Measurements from ENCODE around the gene DDX41.
A peak's percentile ranks its signal among the peaks of the same experiment; 100 is the strongest.

Gene DDX41

GRCh38 chr5:177495243-177496060 lies 21.3 kb downstream of the DDX41 start:
- Histone ChIP-seq H3K4me2 (ENCODE audit: low read length) (peak overlapping the region; percentile 79), H4K5ac (ENCODE audit: low read length) (no peak overlapping the region), H4K8ac (ENCODE audit: low read depth, low read length) (no peak overlapping the region), H3K4ac (ENCODE audit: low read depth, low read length) (peak overlapping the region; percentile 56), H3K56ac (ENCODE audit: low read length) (peak overlapping the region; percentile 99), H2BK5ac (ENCODE audit: low read length) (peak overlapping the region; percentile 79), H3K4me1 (ENCODE audit: control insufficient read depth, low read depth, low read length) (peaks cover 11% of the 10 kb centered on the region), H3K4me3 (ENCODE audit: low read length) (no peak overlapping the region), H3K27ac (ENCODE audit: low read depth, low read length) (peak overlapping the region; percentile 95), H3K36me3 (ENCODE audit: control insufficient read depth, insufficient read depth, low read length) (no peaks in the 10 kb centered on the region), H3K18ac (ENCODE audit: low read length) (peak overlapping the region; percentile 41), H3K79me1 (ENCODE audit: low read length) (peaks cover 3% of the 10 kb centered on the region), H3K9ac (ENCODE audit: low read length) (peak overlapping the region; percentile 97), H2BK120ac (ENCODE audit: low read depth, low read length) (no peak overlapping the region), H2AK5ac (ENCODE audit: low read length) (no peak overlapping the region), H2BK15ac (replicated peaks; ENCODE audit: low read depth) (no peak overlapping the region), H3K79me2 (ENCODE audit: control insufficient read depth, insufficient read depth, low read length) (peaks cover 2% of the 10 kb centered on the region), H3K27me3 (ENCODE audit: insufficient read depth, low read length, poor library complexity) (no peaks in the 10 kb centered on the region), H3K23ac (ENCODE audit: low read length) (no peak overlapping the region)
- no CpG with 5 or more reads among the region's 14 CpGs for WGBS (ENCODE audit: extremely low coverage, insufficient coverage, low lambda C conversion rate)
- peak; percentile 96 for DNase-seq

GRCh38 chr5:177494346-177495195 lies 22.2 kb downstream of the DDX41 start:
- no CpG with 5 or more reads among the region's 11 CpGs for WGBS (ENCODE audit: extremely low coverage, insufficient coverage, low lambda C conversion rate)
- H2BK15ac ChIP-seq (replicated peaks; ENCODE audit: low read depth) = no peak overlapping the region
- H3K23ac ChIP-seq (ENCODE audit: low read length) = no peak overlapping the region
- no peak overlapping the region for H4K8ac ChIP-seq (ENCODE audit: low read depth, low read length)
- peaks cover 7% of the 10 kb centered on the region for H3K79me1 ChIP-seq (ENCODE audit: low read length)
- H3K4me1 ChIP-seq (ENCODE audit: control insufficient read depth, low read depth, low read length) = peaks cover 11% of the 10 kb centered on the region
- no peak overlapping the region for H3K4me2 ChIP-seq (ENCODE audit: low read length)
- no peaks in the 10 kb centered on the region for H3K27me3 ChIP-seq (ENCODE audit: insufficient read depth, low read length, poor library complexity)
- peak overlapping the region; percentile 59 for H3K56ac ChIP-seq (ENCODE audit: low read length)
- DNase-seq = peak; percentile 97
- peak overlapping the region; percentile 79 for H2BK5ac ChIP-seq (ENCODE audit: low read length)
- H3K4ac ChIP-seq (ENCODE audit: low read depth, low read length) = peak overlapping the region; percentile 64
- H3K9ac ChIP-seq (ENCODE audit: low read length) = peak overlapping the region; percentile 64
- H3K27ac ChIP-seq (ENCODE audit: low read depth, low read length) = peak overlapping the region; percentile 94
- peaks cover 2% of the 10 kb centered on the region for H3K79me2 ChIP-seq (ENCODE audit: control insufficient read depth, insufficient read depth, low read length)
- H4K5ac ChIP-seq (ENCODE audit: low read length) = no peak overlapping the region
- H3K36me3 ChIP-seq (ENCODE audit: control insufficient read depth, insufficient read depth, low read length) = peaks cover 5% of the 10 kb centered on the region
- H2BK120ac ChIP-seq (ENCODE audit: low read depth, low read length) = no peak overlapping the region
- H3K18ac ChIP-seq (ENCODE audit: low read length) = peak overlapping the region; percentile 41
- no peak overlapping the region for H3K4me3 ChIP-seq (ENCODE audit: low read length)
- no peak overlapping the region for H2AK5ac ChIP-seq (ENCODE audit: low read length)

- WGBS (ENCODE audit: extremely low coverage, insufficient coverage, low lambda C conversion rate) = no CpG with 5 or more reads among the region's 5 CpGs
- peaks cover 11% of the 10 kb centered on the region for H3K4me1 ChIP-seq (ENCODE audit: control insufficient read depth, low read depth, low read length)
Observed at GRCh38 chr5:177493795-177494345, 22.9 kb downstream of the DDX41 start.

GRCh38 chr5:177492841-177493240 lies 23.9 kb downstream of the DDX41 start:
- DNase-seq = no peak
- no peak overlapping the region for H2BK15ac ChIP-seq (replicated peaks; ENCODE audit: low read depth)
- H3K4me1 ChIP-seq (ENCODE audit: control insufficient read depth, low read depth, low read length) = peaks cover 11% of the 10 kb centered on the region
- no peak overlapping the region for H3K23ac ChIP-seq (ENCODE audit: low read length)
- H2AK5ac ChIP-seq (ENCODE audit: low read length) = no peak overlapping the region
- H4K8ac ChIP-seq (ENCODE audit: low read depth, low read length) = no peak overlapping the region
- H2BK120ac ChIP-seq (ENCODE audit: low read depth, low read length) = no peak overlapping the region
- peak overlapping the region; percentile 50 for H3K56ac ChIP-seq (ENCODE audit: low read length)
- H3K9ac ChIP-seq (ENCODE audit: low read length) = peak overlapping the region; percentile 10
- H3K4ac ChIP-seq (ENCODE audit: low read depth, low read length) = no peak overlapping the region
- no peak overlapping the region for H3K4me3 ChIP-seq (ENCODE audit: low read length)
- peaks cover 7% of the 10 kb centered on the region for H3K79me1 ChIP-seq (ENCODE audit: low read length)
- H3K18ac ChIP-seq (ENCODE audit: low read length) = no peak overlapping the region
- H2BK5ac ChIP-seq (ENCODE audit: low read length) = no peak overlapping the region
- H3K79me2 ChIP-seq (ENCODE audit: control insufficient read depth, insufficient read depth, low read length) = peaks cover 2% of the 10 kb centered on the region
- peaks cover 11% of the 10 kb centered on the region for H3K36me3 ChIP-seq (ENCODE audit: control insufficient read depth, insufficient read depth, low read length)
- H4K5ac ChIP-seq (ENCODE audit: low read length) = no peak overlapping the region
- no peaks in the 10 kb centered on the region for H3K27me3 ChIP-seq (ENCODE audit: insufficient read depth, low read length, poor library complexity)
- H3K4me2 ChIP-seq (ENCODE audit: low read length) = no peak overlapping the region
- WGBS (ENCODE audit: extremely low coverage, insufficient coverage, low lambda C conversion rate) = no CpG with 5 or more reads among the region's 7 CpGs
- no peak overlapping the region for H3K27ac ChIP-seq (ENCODE audit: low read depth, low read length)

More at GRCh38 chr5:177493795-177494345, 22.9 kb downstream of the DDX41 start:
- H2BK15ac ChIP-seq (replicated peaks; ENCODE audit: low read depth) = no peak overlapping the region
- no peak overlapping the region for H4K5ac ChIP-seq (ENCODE audit: low read length)
- H3K4ac ChIP-seq (ENCODE audit: low read depth, low read length) = peak overlapping the region; percentile 64
- H3K18ac ChIP-seq (ENCODE audit: low read length) = peak overlapping the region; percentile 34
- no peak overlapping the region for H3K4me3 ChIP-seq (ENCODE audit: low read length)
- H3K27me3 ChIP-seq (ENCODE audit: insufficient read depth, low read length, poor library complexity) = no peaks in the 10 kb centered on the region
- peaks cover 6% of the 10 kb centered on the region for H3K36me3 ChIP-seq (ENCODE audit: control insufficient read depth, insufficient read depth, low read length)
- no peak overlapping the region for H4K8ac ChIP-seq (ENCODE audit: low read depth, low read length)
- no peak overlapping the region for H2AK5ac ChIP-seq (ENCODE audit: low read length)
- H3K79me1 ChIP-seq (ENCODE audit: low read length) = peaks cover 7% of the 10 kb centered on the region
- peak overlapping the region; percentile 17 for H2BK5ac ChIP-seq (ENCODE audit: low read length)
- no peak overlapping the region for H3K4me2 ChIP-seq (ENCODE audit: low read length)
- H3K27ac ChIP-seq (ENCODE audit: low read depth, low read length) = peak overlapping the region; percentile 55
- no peak for DNase-seq
- H3K56ac ChIP-seq (ENCODE audit: low read length) = peak overlapping the region; percentile 59
- no peak overlapping the region for H2BK120ac ChIP-seq (ENCODE audit: low read depth, low read length)
- peak overlapping the region; percentile 39 for H3K9ac ChIP-seq (ENCODE audit: low read length)
- peaks cover 2% of the 10 kb centered on the region for H3K79me2 ChIP-seq (ENCODE audit: control insufficient read depth, insufficient read depth, low read length)
- H3K23ac ChIP-seq (ENCODE audit: low read length) = no peak overlapping the region

GRCh38 chr5:177491983-177492746 lies 24.6 kb downstream of the DDX41 start:
- Histone ChIP-seq H2BK5ac (ENCODE audit: low read length) (no peak overlapping the region), H3K4me2 (ENCODE audit: low read length) (no peak overlapping the region), H2AK5ac (ENCODE audit: low read length) (no peak overlapping the region), H4K8ac (ENCODE audit: low read depth, low read length) (no peak overlapping the region), H3K27me3 (ENCODE audit: insufficient read depth, low read length, poor library complexity) (no peaks in the 10 kb centered on the region), H2BK15ac (replicated peaks; ENCODE audit: low read depth) (no peak overlapping the region), H3K18ac (ENCODE audit: low read length) (no peak overlapping the region), H3K27ac (ENCODE audit: low read depth, low read length) (no peak overlapping the region), H3K9ac (ENCODE audit: low read length) (no peak overlapping the region), H3K4ac (ENCODE audit: low read depth, low read length) (no peak overlapping the region), H3K56ac (ENCODE audit: low read length) (peak overlapping the region; percentile 69), H3K79me2 (ENCODE audit: control insufficient read depth, insufficient read depth, low read length) (peaks cover 2% of the 10 kb centered on the region), H3K79me1 (ENCODE audit: low read length) (peaks cover 7% of the 10 kb centered on the region), H3K4me1 (ENCODE audit: control insufficient read depth, low read depth, low read length) (peaks cover 11% of the 10 kb centered on the region), H3K36me3 (ENCODE audit: control insufficient read depth, insufficient read depth, low read length) (peaks cover 17% of the 10 kb centered on the region), H4K5ac (ENCODE audit: low read length) (no peak overlapping the region), H3K4me3 (ENCODE audit: low read length) (no peak overlapping the region), H2BK120ac (ENCODE audit: low read depth, low read length) (no peak overlapping the region), H3K23ac (ENCODE audit: low read length) (no peak overlapping the region)
- no CpG with 5 or more reads among the region's 54 CpGs for WGBS (ENCODE audit: extremely low coverage, insufficient coverage, low lambda C conversion rate)
- DNase-seq = no peak

All from mesendoderm (in vitro differentiated cells).